Fibroblast of skin of scalp (primary cell): ENCODE measurements around the gene TYW1.
"Not testable (repeated sequence)": the region's sequence is repeated elsewhere in the genome, so short reads cannot be mapped to it uniquely, and the experiment has no call there.

Source experiments
- DNase-seq: peaks from one replicate; pipeline ENCODE4 v3.0.0-alpha.2; 2013

The TYW1 gene

GRCh38 chr7:67257779-67258178 lies 261.1 kb downstream of the TYW1 start:
- not testable (repeated sequence) for DNase-seq

GRCh38 chr7:67259363-67259762 lies 262.7 kb downstream of the TYW1 start:
- not testable (repeated sequence) for DNase-seq

GRCh38 chr7:67260166-67260586 lies 263.5 kb downstream of the TYW1 start:
- not testable (repeated sequence) for DNase-seq

GRCh38 chr7:67264000-67264399 lies 267.4 kb downstream of the TYW1 start:
- DNase-seq: not testable (repeated sequence)

- not testable (repeated sequence) for DNase-seq
Observed at GRCh38 chr7:67266070-67266469, 269.4 kb downstream of the TYW1 start.

- no peak for DNase-seq
Observed at GRCh38 chr7:67267914-67268313, 271.3 kb downstream of the TYW1 start.

GRCh38 chr7:67269916-67270315 lies 273.3 kb downstream of the TYW1 start:
- DNase-seq: not testable (repeated sequence)
